NCI-H2081 (cell line): ENCODE results near the gene ANO7.

Experiments
- DNase-seq, 2 experiments: peaks; one replicate each; lab custom pipeline; 2025; lab: John Stamatoyannopoulos, UW

The ANO7 gene

DNA sequence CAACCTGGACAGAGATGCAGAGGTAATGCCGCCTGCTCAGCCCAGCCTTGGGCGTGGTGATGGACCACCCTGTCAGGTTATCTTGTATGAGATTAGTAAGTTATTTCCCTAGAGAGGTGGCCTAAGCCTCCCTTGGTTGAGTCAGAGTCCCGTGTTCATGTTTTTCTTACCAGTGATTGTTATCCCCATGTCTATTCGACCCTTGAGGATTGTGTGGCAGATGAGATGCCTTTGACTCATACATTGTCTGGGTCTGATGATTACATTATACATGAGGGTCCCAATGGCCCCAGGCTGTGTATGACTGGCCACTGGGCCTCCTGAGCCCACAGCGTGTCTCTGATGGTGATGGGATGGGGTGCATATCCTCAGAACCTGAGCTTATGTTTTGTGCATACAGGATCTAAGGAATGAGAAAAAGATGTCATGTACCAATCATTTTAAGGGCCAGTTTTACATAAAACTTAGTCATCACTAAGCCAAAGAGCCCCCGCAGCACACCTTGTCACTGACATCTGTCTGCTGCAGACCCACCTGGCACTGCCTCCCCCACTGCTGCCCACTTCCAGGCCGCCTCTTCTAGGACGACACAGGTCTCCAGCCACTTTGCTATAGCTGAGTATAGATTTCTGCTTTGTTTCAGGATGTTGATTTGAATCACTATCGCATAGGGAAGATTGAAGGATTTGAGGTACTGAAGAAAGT lies 30.5 kb upstream of the ANO7 start:
- no peak for DNase-seq

DNA sequence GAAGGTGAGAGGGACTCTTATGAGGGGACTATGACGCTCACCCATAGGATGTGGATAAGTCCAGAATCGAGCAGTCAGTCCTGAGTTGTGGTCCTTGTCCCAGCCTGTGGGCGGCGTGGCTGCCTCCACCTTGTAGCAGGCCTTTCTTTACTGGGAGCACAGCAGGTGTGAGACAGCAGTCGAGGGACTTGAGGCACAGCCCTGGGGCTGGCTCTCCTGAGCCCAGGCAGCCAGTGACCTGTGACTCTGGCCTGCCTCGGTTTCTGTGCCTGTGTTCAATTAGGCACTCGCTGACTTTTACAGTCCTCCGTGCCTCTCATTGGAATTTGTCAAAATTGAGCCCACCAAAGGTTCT lies 30.0 kb upstream of the ANO7 start:
- DNase-seq = no peak

DNA sequence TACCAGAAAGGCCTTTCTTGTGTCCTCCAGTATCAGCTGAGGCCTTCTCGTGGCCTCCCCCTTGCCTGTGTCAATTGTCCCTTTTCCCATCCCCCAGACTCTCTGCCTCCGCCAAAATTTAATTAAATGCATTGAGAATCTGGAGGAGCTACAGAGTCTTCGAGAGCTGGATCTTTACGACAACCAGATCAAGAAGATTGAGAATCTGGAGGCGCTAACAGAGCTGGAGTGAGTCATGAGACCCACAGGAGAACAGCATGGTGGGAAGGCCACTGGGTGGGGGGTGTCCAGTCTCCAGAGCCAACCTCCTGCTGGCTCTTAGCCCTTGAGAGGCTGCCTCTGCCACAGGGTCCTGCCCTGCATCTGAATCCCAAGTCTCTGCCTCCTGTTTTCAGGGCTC lies 29.4 kb upstream of the ANO7 start:
- DNase-seq = no peak

DNA sequence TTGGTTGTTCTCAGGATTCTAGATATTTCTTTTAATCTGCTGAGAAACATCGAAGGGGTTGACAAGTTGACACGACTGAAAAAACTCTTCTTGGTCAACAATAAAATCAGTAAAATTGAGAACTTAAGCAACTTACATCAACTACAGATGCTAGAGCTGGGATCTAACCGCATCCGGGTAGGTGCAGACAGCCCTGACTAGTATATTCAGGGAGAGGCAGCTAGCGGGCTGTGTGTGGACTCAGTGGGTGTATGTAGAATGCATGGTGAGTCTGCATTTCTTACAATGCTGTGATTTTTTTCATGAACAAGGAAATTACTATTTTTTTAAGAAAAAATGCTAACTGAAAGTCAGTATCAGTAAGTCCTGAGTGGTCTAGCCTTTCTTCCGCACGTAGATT lies 28.2 kb upstream of the ANO7 start:
- no peak for DNase-seq

DNA sequence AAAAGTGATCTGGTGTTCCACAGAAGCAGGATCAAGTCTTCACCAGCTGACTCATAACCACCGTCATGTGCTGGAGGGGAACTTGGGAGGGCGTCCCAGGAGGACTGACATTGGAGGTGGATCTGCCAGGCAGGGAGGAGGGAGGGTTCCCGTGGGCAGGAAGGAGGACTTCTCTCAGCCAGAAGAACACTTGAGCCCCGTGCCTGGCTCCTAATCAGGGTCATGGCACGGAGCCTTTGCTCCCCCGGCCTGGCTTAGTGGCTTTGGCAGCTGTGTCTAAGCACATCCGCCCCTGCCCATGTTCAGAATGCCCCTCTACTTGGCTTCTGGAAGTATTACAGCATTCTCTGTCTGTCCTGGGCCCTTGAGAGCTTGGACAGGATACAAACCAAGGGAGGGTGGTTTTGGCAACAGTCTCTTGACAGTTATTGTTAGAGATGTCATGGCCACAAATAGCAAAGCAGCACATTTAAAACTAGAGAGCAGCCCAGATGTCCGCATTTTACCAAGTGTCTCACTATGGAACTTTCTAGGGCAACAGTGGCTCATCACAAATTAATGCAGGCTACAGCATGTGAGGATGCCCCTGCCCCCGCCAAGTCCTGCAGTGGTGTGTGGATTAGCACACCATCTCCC lies 26.7 kb upstream of the ANO7 start:
- DNase-seq = no peak

DNA sequence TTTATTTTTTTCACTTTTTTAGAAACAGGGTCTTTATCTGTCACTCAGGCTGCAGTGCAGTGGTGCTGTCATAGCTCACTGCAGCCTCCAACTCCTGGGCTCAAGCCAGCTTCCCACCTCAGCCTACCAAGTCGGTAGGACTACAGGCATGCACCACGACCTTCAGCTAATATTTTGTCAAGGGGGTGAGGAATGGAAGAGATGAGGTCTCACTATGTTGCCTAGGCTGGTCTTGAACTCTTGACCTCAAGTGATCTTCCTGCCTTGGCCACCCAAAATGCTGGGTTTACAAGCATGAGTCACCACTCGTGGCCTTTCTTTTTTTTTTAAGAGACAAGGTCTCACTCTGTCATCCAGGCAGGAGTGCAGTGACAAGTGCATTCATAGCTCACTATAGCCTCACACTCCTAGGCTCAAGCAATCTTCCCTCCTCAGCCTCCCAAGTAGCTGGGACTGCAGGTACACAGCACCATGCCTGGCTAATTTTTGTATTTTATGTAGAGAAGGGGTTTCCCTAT lies 24.8 kb upstream of the ANO7 start:
- no peak for DNase-seq

DNA sequence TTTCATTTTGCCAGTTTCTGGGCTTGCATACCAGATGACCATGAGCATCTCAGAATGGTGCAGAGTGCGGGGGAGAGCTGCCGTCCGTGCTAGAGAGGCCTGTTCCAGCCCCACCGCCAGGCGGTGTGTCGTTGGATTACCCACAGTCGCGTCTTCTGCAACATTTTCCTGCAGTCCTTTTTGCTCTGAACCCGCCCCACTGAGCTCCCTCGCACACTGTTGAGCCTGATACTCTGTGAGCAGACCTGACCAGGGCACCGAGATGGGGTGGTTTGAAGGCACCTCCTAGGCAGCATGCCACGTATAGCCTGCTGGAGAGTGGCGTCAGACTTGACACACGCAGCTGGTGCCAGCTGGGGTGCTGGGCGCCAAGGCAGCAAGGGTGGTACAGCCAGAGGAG lies 20.1 kb upstream of the ANO7 start:
- no peak for DNase-seq

DNA sequence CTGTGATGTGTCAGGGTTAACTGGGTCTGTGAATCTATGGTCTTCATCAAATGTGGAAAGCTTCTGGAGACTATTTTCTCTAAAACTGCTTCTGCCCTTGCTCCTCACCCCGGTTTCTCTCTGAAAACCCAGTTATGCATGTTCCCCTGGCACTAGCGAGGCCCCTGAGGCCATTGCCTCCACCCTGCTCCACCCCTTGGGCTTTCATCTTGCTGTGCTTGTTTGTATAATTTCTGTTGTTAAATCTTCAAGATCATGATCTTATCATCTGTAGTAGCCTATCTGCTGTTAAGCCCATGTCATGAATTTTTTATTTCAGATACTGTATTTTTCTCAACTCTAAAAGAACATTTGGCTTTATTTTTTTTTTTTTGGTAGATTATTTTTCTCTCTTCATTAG lies 14.9 kb upstream of the ANO7 start:
- no peak for DNase-seq

DNA sequence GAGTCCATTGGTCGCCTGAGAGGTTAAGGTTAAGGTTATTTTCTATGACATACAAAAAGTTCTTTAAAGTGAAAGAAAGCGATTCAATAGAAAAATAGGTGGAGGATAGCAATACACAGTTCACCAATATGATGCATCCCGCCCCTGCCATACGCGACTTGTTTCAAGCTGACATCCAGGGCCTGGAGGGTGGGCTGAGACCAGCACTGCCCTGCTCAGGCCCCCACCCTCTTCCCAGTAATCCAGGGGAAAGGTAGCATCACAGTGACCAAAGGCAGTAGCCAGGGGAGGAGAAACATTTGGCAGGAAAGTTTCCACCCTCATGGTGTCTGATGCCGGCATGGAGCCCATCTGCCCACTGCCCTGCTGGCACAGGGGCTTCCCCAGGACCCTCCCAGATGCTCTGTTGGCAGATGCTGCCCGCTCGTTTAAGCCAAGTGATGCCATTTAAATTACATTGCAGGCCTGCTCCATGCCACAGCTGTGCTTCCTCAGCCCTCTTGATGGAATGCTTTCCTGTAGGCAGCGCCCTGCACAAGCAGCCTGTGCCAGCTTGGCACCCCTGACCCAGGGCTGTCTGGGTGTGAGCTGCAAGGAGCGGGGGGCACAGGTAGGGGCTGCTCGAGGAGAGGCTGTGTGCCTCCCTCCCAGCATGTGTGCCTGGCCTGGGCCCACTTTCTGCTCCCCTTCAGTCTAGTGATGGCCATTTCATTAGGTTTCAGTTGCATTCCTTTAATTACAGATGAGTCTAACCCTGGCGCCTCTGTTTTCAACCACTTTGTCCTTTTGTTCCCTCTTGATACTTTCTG lies 10.7 kb upstream of the ANO7 start:
- no peak for DNase-seq

DNA sequence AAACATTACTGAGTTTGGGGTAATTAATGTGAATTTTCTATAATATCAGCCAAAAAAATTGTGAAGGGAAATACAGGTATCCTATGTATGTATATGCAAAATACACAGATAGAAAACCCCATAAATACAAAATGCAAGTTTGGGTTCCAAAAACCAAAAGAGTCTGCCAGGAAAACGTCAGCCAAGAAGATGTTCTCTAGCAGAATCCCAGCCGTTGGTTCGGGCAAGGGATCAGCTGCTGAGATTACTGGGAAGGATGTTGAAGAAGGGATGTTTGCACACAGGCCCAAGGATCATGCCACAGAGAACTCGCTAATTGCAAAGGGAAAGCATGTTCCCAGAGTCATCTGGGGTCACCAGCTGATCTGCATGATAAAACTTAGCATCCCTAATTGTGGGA lies 9.5 kb upstream of the ANO7 start:
- DNase-seq = no peak

DNA sequence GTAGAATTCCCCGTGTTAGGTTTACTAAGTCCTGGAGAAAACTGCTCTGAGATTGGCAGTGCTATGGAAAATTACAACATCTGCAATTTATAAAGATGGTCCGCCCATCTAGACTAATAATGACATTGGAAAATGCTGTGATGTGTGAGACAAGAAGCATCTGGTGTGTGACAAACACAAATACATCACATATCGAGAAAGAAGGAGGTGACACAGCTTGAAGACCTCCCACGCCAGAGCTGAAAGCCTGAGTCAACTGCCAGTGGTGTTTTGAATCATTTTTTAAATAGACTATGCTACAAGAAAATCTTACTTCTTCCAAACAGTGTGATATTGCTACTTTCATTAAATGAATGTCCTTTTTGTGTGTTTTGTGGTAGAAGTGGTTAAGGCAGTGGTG lies 8.6 kb upstream of the ANO7 start:
- DNase-seq = no peak

DNA sequence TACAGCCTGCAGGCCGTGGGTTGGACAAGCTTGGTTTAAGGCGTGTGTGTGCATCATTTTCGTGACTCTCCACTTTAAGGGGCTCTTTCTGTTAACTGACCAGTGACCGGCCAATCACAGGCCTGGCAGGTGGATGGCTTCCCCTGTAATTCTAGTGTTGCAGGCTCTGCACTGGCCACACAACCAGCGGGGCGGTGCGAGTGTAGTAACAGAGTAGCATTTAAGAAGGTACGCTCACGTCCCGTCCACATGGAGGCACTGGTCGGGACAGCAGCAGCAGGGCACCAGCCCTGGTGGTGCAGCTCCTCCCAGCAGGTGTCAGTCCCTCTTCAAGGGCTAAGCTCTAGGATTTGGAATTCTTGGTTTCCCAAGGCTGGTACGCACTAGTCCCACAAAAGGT lies 8.0 kb upstream of the ANO7 start:
- DNase-seq = no peak

DNA sequence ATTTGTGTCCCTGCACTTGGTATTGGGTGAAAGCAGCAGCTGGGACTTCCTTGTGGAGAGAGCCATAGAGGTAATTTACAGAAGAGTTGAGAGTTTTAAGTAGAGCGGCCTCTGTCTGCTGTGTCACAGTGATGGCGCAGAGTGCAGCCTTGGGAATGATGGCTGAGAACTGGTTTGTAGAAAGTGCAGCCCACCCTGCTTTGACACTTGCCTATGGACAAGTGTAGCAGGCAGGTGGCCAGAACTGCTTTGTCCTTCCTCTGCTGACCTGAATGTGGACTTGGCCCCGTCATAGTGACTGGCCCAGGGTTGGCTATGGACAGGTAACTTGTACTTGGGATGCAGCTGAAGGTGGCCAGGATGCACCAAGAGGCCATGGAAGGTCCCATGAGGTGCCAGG lies 6.4 kb upstream of the ANO7 start:
- DNase-seq = no peak

DNA sequence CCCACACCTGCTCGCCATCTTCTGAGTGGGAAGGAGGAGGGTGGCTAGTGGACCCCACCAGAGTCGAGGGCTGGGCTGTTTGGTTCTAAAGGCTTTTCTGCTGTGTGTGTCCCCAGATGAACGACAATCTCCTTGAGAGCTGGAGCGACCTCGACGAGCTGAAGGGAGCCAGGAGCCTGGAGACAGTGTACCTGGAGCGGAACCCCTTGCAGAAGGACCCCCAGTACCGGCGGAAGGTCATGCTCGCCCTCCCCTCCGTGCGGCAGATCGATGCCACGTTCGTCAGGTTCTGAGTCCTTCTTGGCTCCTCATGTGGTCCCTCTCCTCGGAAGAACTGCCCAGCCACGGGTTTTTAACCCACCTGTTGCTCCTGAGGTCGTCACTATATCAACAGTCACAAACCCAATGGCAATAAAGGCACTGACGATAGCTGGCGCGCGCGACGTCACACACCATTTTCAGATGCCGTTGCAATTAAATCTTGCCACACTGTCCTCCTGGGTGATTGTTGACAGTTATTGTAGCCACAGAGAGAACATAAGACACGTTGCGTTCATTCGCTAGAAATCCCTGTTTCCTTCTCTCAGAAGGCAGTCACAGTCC lies 5.8 kb upstream of the ANO7 start:
- no peak for DNase-seq

DNA sequence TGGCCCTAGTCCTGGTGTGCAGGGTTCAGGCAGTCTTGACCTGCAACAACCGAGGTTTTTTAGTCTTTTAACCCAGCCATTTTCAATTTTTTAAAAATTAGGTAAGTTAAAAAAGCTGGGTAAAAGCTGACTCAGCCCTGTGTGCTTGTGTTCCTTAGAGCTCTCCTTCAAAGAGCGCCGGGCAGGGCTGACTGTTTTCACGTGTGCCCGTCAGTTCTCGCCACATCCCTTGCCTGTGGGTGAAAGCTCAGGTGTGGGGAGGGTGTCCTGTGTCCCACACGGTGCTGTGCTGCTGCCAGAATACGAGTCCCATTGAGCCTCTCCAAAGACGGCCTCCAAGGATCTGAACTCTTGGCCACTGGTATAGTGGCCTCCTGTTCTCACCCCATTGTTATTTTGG lies 5.3 kb upstream of the ANO7 start:
- DNase-seq = no peak

DNA sequence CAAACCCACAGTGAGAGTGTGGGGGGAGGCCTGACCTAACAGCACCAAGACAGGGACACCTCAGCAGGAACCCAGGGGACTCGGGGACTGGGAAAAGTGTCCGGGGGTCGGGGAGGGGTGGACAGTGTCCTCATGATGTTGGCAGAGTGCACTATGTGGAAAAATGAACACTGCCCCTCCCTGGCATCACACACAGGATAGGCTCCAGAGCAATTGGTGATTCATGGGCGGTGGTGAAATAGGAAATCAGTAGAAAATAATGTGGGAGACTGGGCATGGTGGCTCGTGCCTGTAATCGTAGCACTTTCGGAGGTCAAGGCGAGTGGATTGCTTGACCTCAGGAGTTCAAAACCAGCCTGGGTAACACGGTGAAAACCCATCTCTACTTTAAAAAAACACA lies 3.6 kb upstream of the ANO7 start:
- no peak for DNase-seq

DNA sequence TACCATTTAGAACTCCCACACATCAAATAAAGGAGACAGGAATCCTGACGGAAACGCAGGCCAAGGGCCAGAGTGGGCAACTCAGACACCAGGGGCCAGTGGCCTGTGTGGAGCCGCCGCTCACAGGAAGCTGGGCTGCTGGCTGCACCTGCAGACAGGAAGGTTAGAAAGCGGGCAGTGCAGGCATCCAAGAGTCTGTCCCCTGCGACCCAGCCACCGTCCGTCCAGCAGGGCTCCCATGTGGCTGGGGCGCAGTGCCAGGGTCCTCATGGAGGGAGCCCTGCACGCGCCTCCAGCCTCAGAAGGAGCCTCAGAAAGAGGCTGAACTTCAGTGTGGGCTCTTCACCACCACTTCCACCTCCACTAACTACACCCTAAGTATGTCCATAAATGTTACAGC lies 2.5 kb upstream of the ANO7 start:
- DNase-seq = no peak

DNA sequence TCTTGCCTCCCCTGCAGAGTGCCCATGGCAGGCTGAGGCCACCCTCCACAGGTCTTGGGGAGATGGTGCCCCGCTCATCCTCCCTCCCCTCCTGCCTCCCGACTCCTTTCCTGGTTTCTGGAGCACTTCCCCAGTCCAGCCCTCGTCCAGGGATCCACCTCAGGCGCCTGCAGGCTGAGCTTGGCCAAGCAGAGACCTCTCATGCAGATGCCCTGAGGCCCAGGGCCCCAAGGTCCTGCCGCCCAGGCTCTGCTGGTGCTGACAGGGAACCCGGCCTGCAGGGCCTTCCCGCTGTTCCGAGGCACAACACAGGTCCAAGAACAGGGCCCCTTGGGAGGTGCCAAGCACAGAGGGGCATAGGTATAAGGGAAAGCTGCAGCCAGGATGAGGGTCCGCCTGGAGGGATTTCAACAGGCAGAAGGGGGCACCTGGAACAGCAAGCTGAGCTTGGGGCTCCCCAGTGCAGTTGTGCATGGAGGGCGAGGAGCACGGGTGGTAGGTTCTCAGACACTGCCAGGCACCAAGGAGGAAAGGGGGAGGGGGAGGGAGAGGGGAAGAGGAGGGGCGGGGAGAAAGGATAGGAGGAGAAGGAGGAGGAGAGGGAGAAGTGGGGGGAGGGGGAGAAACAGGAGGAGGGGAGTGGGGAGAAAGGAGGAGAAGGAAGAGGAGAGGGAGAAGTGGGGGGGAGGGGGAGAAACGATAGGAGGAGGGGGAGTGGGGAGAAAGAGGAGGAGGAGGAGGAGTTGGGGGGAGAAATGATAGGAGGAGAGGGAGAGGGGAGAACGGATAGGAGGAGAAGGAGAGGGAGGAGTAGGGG lies 1.2 kb upstream of the ANO7 start:
- no peak for DNase-seq

DNA sequence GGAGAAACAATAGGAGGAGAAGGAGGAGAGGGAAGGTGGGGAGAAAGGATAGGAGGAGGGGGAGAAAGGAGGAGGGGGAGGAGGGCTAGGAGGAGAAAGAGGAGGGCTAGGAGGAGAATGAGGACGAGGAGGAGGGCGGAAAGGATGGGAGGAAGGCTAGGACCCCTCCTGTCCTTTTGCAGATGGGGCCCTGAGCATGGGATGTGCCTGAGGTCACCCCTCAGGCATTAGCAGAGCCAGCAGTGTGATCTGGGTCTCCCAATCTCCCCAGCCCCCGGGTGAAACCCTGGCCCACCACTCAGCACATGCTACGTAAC lies 601 bp upstream of the ANO7 start:
- no peak for DNase-seq

DNA sequence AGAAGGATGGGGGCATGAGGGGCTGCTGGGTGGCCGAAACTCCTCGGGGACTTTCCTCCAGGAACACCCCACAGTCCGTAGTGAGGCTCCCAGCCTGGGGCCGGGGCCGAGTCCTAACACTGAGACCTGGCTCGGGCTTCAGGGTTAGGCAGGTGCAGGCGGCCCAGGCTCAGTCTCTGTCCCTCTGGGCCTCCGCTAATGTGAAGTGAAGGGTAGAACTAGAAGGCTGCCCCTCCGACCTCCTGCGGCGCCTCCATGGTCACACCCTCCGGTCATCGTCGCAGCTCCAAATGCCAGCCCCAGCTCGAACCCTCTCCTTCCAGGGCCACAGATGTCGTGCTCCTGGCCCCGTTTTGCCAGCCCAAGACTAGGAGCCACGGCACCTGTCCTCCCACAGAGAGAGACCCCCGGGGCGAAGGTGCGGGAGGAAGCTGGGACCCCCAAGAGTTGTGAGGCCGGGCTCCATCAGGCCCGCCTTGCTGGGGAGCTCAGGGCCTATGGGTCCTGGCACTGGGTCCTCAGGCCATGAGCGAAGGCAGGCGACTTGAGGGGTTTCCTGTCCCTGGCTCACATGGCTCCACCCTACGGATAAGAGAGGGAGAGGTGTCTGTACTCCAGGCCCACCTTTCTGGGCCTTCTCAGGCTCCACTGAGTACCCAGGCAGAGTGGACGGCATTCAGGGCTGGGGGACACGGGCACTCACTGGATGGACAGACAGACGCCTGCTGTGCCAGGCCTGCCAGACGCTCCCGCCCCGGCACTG lies 797 bp downstream of the ANO7 start:
- no peak for DNase-seq

DNA sequence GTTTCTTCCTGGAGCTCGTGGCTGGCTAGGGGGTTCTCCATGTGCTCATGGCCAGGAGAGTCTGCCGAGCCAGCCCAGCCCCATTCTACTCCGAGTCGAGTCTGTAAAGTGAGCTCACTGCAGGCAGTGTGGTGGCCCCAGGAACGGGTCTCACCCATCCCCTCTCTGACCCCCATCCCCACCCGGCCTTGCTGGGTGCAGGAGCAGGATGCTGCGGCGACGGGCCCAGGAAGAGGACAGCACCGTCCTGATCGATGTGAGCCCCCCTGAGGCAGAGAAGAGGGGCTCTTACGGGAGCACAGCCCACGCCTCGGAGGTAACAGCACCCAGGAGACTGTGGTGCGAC lies 1.4 kb downstream of the ANO7 start:
- no peak for DNase-seq
